Natural killer cell (primary cell): ENCODE measurements around the gene NCEH1. TPM values are rescaled to one million over a fixed set of nuclear protein-coding genes. Genes with fewer than 3 reads are reported as not detected.

Source experiments
- ATAC-seq, 3 donors: fragments of 150-1000 bp in 2 of 3; fragments of 200-7000 bp in 1 of 3; cut with Tn5 transposase; 1 replicate in 1 of 3; 2 replicates in 2 of 3; pipeline ENCODE4 v1.10.0; 2021; ENCODE audit warnings: mild to moderate bottlenecking in 2 of 3, moderate library complexity in 2 of 3
- DNase-seq, 2 donors: peaks; one replicate each; pipeline versions ENCODE4 v3.0.0 to v3.0.0-alpha.2; 2013 to 2021; ENCODE audit warnings: mixed read lengths in 1 of 2
- H3K27ac ChIP-seq: one replicate; pipeline ENCODE4 v1.5.1; 2013; ENCODE audit warnings: mild to moderate bottlenecking, low read length
- H3K27me3 ChIP-seq: one replicate; pipeline ENCODE4 v1.6.1; 2013; ENCODE audit warnings: low read length; ENCODE audit not compliant: control insufficient read depth, insufficient read depth
- H3K36me3 ChIP-seq: one replicate; pipeline ENCODE4 v1.6.1; 2013; ENCODE audit warnings: low read length; ENCODE audit not compliant: control insufficient read depth, insufficient read depth
- H3K4me1 ChIP-seq: one replicate; pipeline ENCODE4 v1.6.1; 2013; ENCODE audit warnings: low read length; ENCODE audit not compliant: control insufficient read depth, insufficient read depth
- H3K4me3 ChIP-seq: one replicate; pipeline ENCODE4 v1.5.1; 2013; ENCODE audit warnings: low read length
- H3K9me3 ChIP-seq: one replicate; pipeline ENCODE4 v1.6.1; 2013; ENCODE audit warnings: low read length; ENCODE audit not compliant: control insufficient read depth, insufficient read depth
- H3K27ac Mint-ChIP-seq, 2 donors: one replicate each; pipeline ENCODE4 v1.8.0; 2022; ENCODE audit warnings: mild to moderate bottlenecking in 2 of 2, mixed read lengths in 2 of 2, moderate library complexity in 1 of 2
- H3K27me3 Mint-ChIP-seq, 2 donors: one replicate each; pipeline ENCODE4 v1.8.0; 2022; ENCODE audit warnings: low read depth in 2 of 2, mixed read lengths in 2 of 2
- H3K36me3 Mint-ChIP-seq: one replicate; pipeline ENCODE4 v1.8.0; 2022; ENCODE audit warnings: mixed read lengths
- H3K4me1 Mint-ChIP-seq, 2 donors: one replicate each; pipeline ENCODE4 v1.8.0; 2022; ENCODE audit warnings: mixed read lengths in 2 of 2
- H3K4me3 Mint-ChIP-seq: one replicate; pipeline ENCODE4 v1.8.0; 2022; ENCODE audit warnings: mild to moderate bottlenecking, moderate library complexity, mixed read lengths
- H3K9me3 Mint-ChIP-seq, 2 donors: one replicate each; pipeline ENCODE4 v1.8.0; 2022; ENCODE audit warnings: mixed read lengths in 2 of 2
- WGBS: methylation state at CpG from one replicate; pipeline ENCODE4 v1.1.7; 2013; ENCODE audit warnings: missing lambda C conversion rate; ENCODE audit not compliant: insufficient coverage; 5-methylcytosine and 5-hydroxymethylcytosine counted together
- intact Hi-C: fragments of 100-400 bp; cut with micrococcal nuclease; formaldehyde crosslinking; loops from one replicate; pipeline ENCODE4 v1.14.2; 2022
- total RNA-seq, 4 donors: library from RNA; stranded (reverse); fragments of 120-200 nt in 1 of 4; gene quantifications; one replicate each; pipeline versions ENCODE4 v1.2.3 to v1.2.4, GENCODE V29; 2013 to 2022
- TF ChIP-seq, protein P1 (sequence below): fragments of 200-600 bp; IDR thresholded peaks from one replicate; pipeline ENCODE4 v1.8.0; 2022; ENCODE audit warnings: antibody characterized with exemption

NCEH1 gene
- total RNA-seq, 3 donors from 2014 or later (not counting 1 experiment from before 2014, with no cell fraction given), result 3.5 to 6.8 (median 5.3) TPM

DNA sequence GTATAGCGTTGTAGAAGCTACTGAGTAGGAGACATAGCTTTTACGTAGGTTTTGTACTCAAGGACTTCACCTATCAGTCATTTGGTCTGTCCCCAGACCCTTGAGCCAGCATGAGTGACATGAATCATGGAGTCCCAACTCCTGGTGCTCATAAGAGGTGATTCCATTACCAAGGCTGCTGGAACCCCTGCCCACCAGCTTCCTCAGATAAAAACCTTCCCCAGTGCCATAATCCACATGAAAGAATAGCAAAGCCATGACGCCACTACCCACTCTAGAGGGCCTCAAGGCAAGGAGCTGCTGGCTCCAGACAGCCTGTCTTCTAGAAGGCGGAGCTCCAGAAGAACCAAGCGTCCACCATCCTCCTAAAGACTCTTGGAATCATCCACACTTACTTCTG is 69.6 kb downstream of the NCEH1 start:
- H3K27ac Mint-ChIP-seq, result no peak overlapping the region
- intact Hi-C loops, result no loop called here

DNA sequence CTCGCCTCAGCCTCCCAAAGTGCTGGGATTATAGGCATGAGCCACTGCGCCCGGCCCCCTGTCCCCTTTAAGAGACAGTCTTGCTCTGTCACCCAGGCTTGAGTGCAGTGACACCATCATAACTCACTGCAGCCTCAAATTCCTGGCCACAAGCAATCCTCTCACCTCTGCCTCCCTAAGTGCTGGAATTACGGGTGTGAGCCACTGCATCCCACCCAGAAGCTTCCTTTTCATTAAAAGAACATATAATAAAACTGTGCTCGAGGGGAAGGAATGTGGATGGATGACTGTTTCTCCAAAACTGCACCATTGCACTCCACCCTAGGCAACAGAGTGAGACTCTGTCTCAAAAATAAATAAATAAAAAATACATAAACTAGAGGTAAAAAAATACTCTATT is 70.1 kb downstream of the NCEH1 start:
- Histone ChIP-seq H3K4me1 (peaks cover 2% of the 10 kb centered on the region), H3K36me3 (peaks cover 3% of the 10 kb centered on the region), H3K27ac (no peak overlapping the region), H3K9me3 (no peaks in the 10 kb centered on the region), H3K4me3 (no peak overlapping the region), H3K27me3 (no peaks in the 10 kb centered on the region)
- Mint-ChIP-seq H3K9me3 (no peaks in the 10 kb centered on the region), H3K27me3 (no peaks in the 10 kb centered on the region), H3K27ac (no peak overlapping the region), H3K4me1 (peaks cover 11% of the 10 kb centered on the region in 2 donors), H3K36me3 (no peaks in the 10 kb centered on the region), H3K4me3 (no peak overlapping the region)
- ATAC-seq (no peak), DNase-seq (no peak)
- intact Hi-C loops, result no loop called here
- 100% methylated on average over 3 of the region's 5 CpGs for WGBS
- TF ChIP-seq, protein P1, sequence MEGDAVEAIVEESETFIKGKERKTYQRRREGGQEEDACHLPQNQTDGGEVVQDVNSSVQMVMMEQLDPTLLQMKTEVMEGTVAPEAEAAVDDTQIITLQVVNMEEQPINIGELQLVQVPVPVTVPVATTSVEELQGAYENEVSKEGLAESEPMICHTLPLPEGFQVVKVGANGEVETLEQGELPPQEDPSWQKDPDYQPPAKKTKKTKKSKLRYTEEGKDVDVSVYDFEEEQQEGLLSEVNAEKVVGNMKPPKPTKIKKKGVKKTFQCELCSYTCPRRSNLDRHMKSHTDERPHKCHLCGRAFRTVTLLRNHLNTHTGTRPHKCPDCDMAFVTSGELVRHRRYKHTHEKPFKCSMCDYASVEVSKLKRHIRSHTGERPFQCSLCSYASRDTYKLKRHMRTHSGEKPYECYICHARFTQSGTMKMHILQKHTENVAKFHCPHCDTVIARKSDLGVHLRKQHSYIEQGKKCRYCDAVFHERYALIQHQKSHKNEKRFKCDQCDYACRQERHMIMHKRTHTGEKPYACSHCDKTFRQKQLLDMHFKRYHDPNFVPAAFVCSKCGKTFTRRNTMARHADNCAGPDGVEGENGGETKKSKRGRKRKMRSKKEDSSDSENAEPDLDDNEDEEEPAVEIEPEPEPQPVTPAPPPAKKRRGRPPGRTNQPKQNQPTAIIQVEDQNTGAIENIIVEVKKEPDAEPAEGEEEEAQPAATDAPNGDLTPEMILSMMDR, result no peak

More for the DNA sequence above, 69.6 kb downstream of the NCEH1 start:
- Mint-ChIP-seq H3K4me1 (peaks cover 8% of the 10 kb centered on the region in 2 donors), H3K36me3 (no peaks in the 10 kb centered on the region), H3K4me3 (no peak overlapping the region), H3K27me3 (no peaks in the 10 kb centered on the region), H3K9me3 (no peaks in the 10 kb centered on the region)
- no peaks in the 10 kb centered on the region for H3K4me1 ChIP-seq
- 97% methylated on average over 5 of the region's 5 CpGs for WGBS
- no peaks in the 10 kb centered on the region for H3K27me3 ChIP-seq
- ATAC-seq, result no peak
- TF ChIP-seq, protein P1, result no peak
- no peak overlapping the region for H3K4me3 ChIP-seq
- DNase-seq, result no peak
- peaks cover 3% of the 10 kb centered on the region for H3K36me3 ChIP-seq
- no peak overlapping the region for H3K27ac ChIP-seq
- H3K9me3 ChIP-seq, result no peaks in the 10 kb centered on the region

DNA sequence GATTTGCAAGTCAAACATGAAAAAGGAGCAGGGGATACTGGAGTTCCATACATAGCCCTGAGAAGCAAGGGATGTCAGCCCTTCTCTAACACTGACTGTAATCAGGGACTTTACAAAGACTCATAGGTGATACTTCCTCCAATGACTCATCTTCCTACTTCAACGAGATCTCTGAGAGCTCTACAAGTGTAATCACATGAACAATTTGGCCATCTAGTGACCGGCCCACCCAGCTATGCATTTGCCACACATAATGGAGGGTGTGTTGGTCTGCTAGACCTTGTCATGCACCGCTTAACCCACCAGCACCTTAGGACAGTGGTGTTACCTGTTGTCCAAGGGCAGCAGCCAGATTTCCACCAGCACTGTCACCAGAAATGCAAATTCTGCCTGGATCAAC is 75.3 kb downstream of the NCEH1 start:
- no peaks in the 10 kb centered on the region for H3K9me3 Mint-ChIP-seq
- intact Hi-C loops, result loop anchor here (5.0 kb wide), 1 partner anchor 38 kb away; no protein-coding TSS in a partner anchor
- Histone ChIP-seq H3K4me3 (no peak overlapping the region), H3K9me3 (no peaks in the 10 kb centered on the region), H3K27me3 (no peaks in the 10 kb centered on the region), H3K36me3 (peaks cover 10% of the 10 kb centered on the region), H3K27ac (peak overlapping the region; percentile 81), H3K4me1 (peaks cover 8% of the 10 kb centered on the region)
- ATAC-seq (peak; percentile 97 to 100 (median 98)), DNase-seq (peak; percentile 27 to 40)
- peak overlapping the region; percentile 89 to 92 for H3K27ac Mint-ChIP-seq
- TF ChIP-seq, protein P1, result no peak
- peaks cover 26 to 27% of the 10 kb centered on the region in 2 donors for H3K4me1 Mint-ChIP-seq
- peak overlapping the region; percentile 40 for H3K4me3 Mint-ChIP-seq
- 49% methylated on average over 3 of the region's 3 CpGs for WGBS
- no peaks in the 10 kb centered on the region for H3K27me3 Mint-ChIP-seq
- H3K36me3 Mint-ChIP-seq, result no peaks in the 10 kb centered on the region

DNA sequence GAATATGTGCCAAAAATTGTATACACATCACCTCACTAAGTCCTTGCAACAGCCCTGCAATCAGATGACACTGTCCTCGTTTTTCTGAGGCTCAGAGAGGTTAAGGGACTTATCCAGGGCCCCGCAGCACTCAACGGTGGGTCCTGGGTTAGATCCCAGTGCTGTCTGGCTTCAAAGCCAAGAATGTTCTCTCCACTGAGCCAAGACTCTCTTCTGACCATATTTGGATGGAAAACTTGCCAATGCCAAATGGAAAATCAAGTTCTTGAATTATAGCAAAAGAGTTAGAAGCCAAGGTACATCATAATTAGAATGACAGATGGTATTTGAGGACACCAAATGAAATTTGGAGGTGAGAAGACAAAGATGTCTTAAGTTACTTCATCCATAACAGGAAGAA is 75.9 kb downstream of the NCEH1 start:
- no peak for DNase-seq
- Mint-ChIP-seq H3K9me3 (no peaks in the 10 kb centered on the region), H3K4me3 (peak overlapping the region; percentile 40), H3K27me3 (no peaks in the 10 kb centered on the region), H3K27ac (peak overlapping the region; percentile 89 to 92), H3K36me3 (no peaks in the 10 kb centered on the region), H3K4me1 (peaks cover 26 to 27% of the 10 kb centered on the region in 2 donors)
- no peak for ATAC-seq
- 83% methylated on average over 3 of the region's 3 CpGs for WGBS
- Histone ChIP-seq H3K4me1 (peaks cover 8% of the 10 kb centered on the region), H3K36me3 (peaks cover 10% of the 10 kb centered on the region), H3K27ac (peak overlapping the region; percentile 81), H3K27me3 (no peaks in the 10 kb centered on the region), H3K9me3 (no peaks in the 10 kb centered on the region), H3K4me3 (no peak overlapping the region)
- TF ChIP-seq, protein P1, result no peak
- intact Hi-C loops, result loop anchor here (5.0 kb wide), 1 partner anchor 38 kb away; no protein-coding TSS in a partner anchor
